GM21367 (cell line): ENCODE data around the gene SPOCK1.
"Not testable (repeated sequence)": the region's sequence is repeated elsewhere in the genome, so short reads cannot be mapped to it uniquely, and the experiment has no call there.

Source experiments
- ATAC-seq: cut with Tn5 transposase; IDR thresholded peaks from one replicate; pipeline ENCODE4 v1.9.1; 2021; ENCODE audit not compliant: unreplicated experiment

SPOCK1 gene

GRCh38 chr5:137268646-137269045 lies 230.5 kb downstream of the SPOCK1 start:
- no peak for ATAC-seq

GRCh38 chr5:137266186-137266585 lies 232.9 kb downstream of the SPOCK1 start:
- ATAC-seq, result no peak

- no peak for ATAC-seq
Measured at GRCh38 chr5:137265457-137265856, 233.7 kb downstream of the SPOCK1 start.

- no peak for ATAC-seq
Measured at GRCh38 chr5:137264573-137264972, 234.6 kb downstream of the SPOCK1 start.

GRCh38 chr5:137264041-137264440 lies 235.1 kb downstream of the SPOCK1 start:
- ATAC-seq, result no peak

GRCh38 chr5:137263371-137264005 lies 235.6 kb downstream of the SPOCK1 start:
- ATAC-seq, result no peak

- no peak for ATAC-seq
Measured at GRCh38 chr5:137262818-137263217, 236.3 kb downstream of the SPOCK1 start.

GRCh38 chr5:137260820-137261695 lies 238.1 kb downstream of the SPOCK1 start:
- ATAC-seq, result no peak

- not testable (repeated sequence) for ATAC-seq
Measured at GRCh38 chr5:137259115-137259514, 240.0 kb downstream of the SPOCK1 start.

GRCh38 chr5:137254119-137255090 lies 244.7 kb downstream of the SPOCK1 start:
- no peak for ATAC-seq

- ATAC-seq, result no peak
Measured at GRCh38 chr5:137252512-137252911, 246.6 kb downstream of the SPOCK1 start.

- no peak for ATAC-seq
Measured at GRCh38 chr5:137250421-137250820, 248.7 kb downstream of the SPOCK1 start.

- ATAC-seq, result no peak
Measured at GRCh38 chr5:137248527-137248926, 250.6 kb downstream of the SPOCK1 start.

- no peak for ATAC-seq
Measured at GRCh38 chr5:137245438-137245837, 253.7 kb downstream of the SPOCK1 start.

- no peak for ATAC-seq
Measured at GRCh38 chr5:137240285-137240684, 258.8 kb downstream of the SPOCK1 start.

- ATAC-seq, result no peak
Measured at GRCh38 chr5:137236849-137237507, 262.1 kb downstream of the SPOCK1 start.

- no peak for ATAC-seq
Measured at GRCh38 chr5:137236252-137236651, 262.9 kb downstream of the SPOCK1 start.

- ATAC-seq, result no peak
Measured at GRCh38 chr5:137234973-137235943, 263.9 kb downstream of the SPOCK1 start.

GRCh38 chr5:137233726-137234125 lies 265.4 kb downstream of the SPOCK1 start:
- no peak for ATAC-seq
